ENCODE measurements around the gene LPP. TPM values are rescaled to one million over a fixed set of nuclear protein-coding genes. Genes with fewer than 3 reads are reported as not detected.

Gene LPP
- total RNA-seq, 4 donors from 2014 or later = 109 to 170 (median 132) TPM

- Histone ChIP-seq H3K9me3 (no peaks in the 10 kb centered on the region), H3K27ac (peak overlapping the region in 1 of 4 donors; percentile 29), H3K36me3 (no peaks in the 10 kb centered on the region), H3K27me3 (no peaks in the 10 kb centered on the region), H3K4me3 (no peak overlapping the region), H3K4me1 (no peaks in the 10 kb centered on the region)
- TF ChIP-seq POLR2A (IDR thresholded peaks at IDR 0.05) (no peak), CTCF (IDR thresholded peaks at IDR 0.05) (no peak)
- DNase-seq = no peak
Observed at GRCh38 chr3:188276375-188276774, 122.4 kb downstream of the LPP start.

GRCh38 chr3:188278717-188279324 lies 124.9 kb downstream of the LPP start:
- no peaks in the 10 kb centered on the region for H3K9me3 ChIP-seq
- H3K27ac ChIP-seq = peak overlapping the region in 1 of 4 donors; percentile 28
- no peak for TF ChIP-seq POLR2A (IDR thresholded peaks at IDR 0.05)
- no peak for TF ChIP-seq CTCF (IDR thresholded peaks at IDR 0.05)
- no peak for DNase-seq
- no peak overlapping the region for H3K4me3 ChIP-seq
- H3K4me1 ChIP-seq = peaks cover 0 to 15% (median 0%) of the 10 kb centered on the region in 4 donors
- H3K36me3 ChIP-seq = no peaks in the 10 kb centered on the region
- H3K27me3 ChIP-seq = no peaks in the 10 kb centered on the region

- no peaks in the 10 kb centered on the region for H3K27me3 ChIP-seq
- no peaks in the 10 kb centered on the region for H3K9me3 ChIP-seq
- H3K36me3 ChIP-seq = no peaks in the 10 kb centered on the region
- no peak for TF ChIP-seq POLR2A (IDR thresholded peaks at IDR 0.05)
- peak in 1 of 6 experiments; percentile 32 for TF ChIP-seq CTCF (IDR thresholded peaks at IDR 0.05)
- no peak for DNase-seq
- peaks cover 0 to 17% (median 0%) of the 10 kb centered on the region in 4 donors for H3K4me1 ChIP-seq
- no peak overlapping the region for H3K4me3 ChIP-seq
- H3K27ac ChIP-seq = peak overlapping the region in 2 of 4 donors; percentile 14 to 28
Observed at GRCh38 chr3:188279502-188280335, 125.8 kb downstream of the LPP start.

- TF ChIP-seq POLR2A (IDR thresholded peaks at IDR 0.05) (no peak), CTCF (IDR thresholded peaks at IDR 0.05) (no peak)
- peak overlapping the region in 1 of 4 donors; percentile 28 for H3K27ac ChIP-seq
- no peak overlapping the region for H3K4me3 ChIP-seq
- no peaks in the 10 kb centered on the region for H3K36me3 ChIP-seq
- peaks cover 0 to 17% (median 0%) of the 10 kb centered on the region in 4 donors for H3K4me1 ChIP-seq
- H3K9me3 ChIP-seq = no peaks in the 10 kb centered on the region
- no peaks in the 10 kb centered on the region for H3K27me3 ChIP-seq
- no peak for DNase-seq
Observed at GRCh38 chr3:188280627-188281026, 126.7 kb downstream of the LPP start.

- no peak for TF ChIP-seq CTCF (IDR thresholded peaks at IDR 0.05)
- no peak for TF ChIP-seq POLR2A (IDR thresholded peaks at IDR 0.05)
- H3K4me3 ChIP-seq = no peak overlapping the region
- H3K4me1 ChIP-seq = peaks cover 0 to 28% (median 0%) of the 10 kb centered on the region in 4 donors
- H3K36me3 ChIP-seq = no peaks in the 10 kb centered on the region
- H3K27ac ChIP-seq = peak overlapping the region in 2 of 4 donors; percentile 37 to 48
- H3K9me3 ChIP-seq = no peaks in the 10 kb centered on the region
- DNase-seq = no peak
- H3K27me3 ChIP-seq = no peaks in the 10 kb centered on the region
Observed at GRCh38 chr3:188282871-188283270, 128.9 kb downstream of the LPP start.

Measured in Peyer's patch (tissue), 4 donors.